Endothelial cell of umbilical vein (primary cell): ENCODE results near the gene TSPEAR. TPM values are rescaled to one million over a fixed set of nuclear protein-coding genes. Genes with fewer than 3 reads are reported as not detected.

ENCODE experiments used
- BruUV-seq: library from RNA; stranded (reverse); fragments of 400-500 nt; replicated peaks from 2 replicates; lab custom pipeline; 2021; lab: Mats Ljungman, UMichigan
- CTCF ChIA-PET: fragments of 300-600, 350-600 bp; sonication (Branson Sonifier 250); formaldehyde crosslinking; loops from one replicate; lab custom pipeline; 2021; ENCODE audit warnings: antibody characterized with exemption, inconsistent platforms; lab: Charles Lee
- POLR2A ChIA-PET: fragments of 300-600, 350-600 bp; sonication (Branson Sonifier 250); formaldehyde crosslinking; loops from one replicate; lab custom pipeline; 2021; ENCODE audit warnings: antibody characterized with exemption, inconsistent platforms; lab: Charles Lee
- DNase-seq: peaks from one replicate; pipeline ENCODE4 v3.0.0-alpha.2; 2011; ENCODE audit warnings: low read depth, low spot score
- FAIRE-seq: peaks from 2 replicates; lab custom pipeline; 2011; peaks lifted over from hg19 to GRCh38; lab: Jason Lieb, UNC
- H2AFZ ChIP-seq: 2 replicates; pipeline ENCODE4 v1.6.0; 2012; ENCODE audit warnings: low read depth, low read length, control low read depth, inconsistent platforms
- H3K27ac ChIP-seq: 2 replicates; pipeline ENCODE4 v1.5.1; 2011; ENCODE audit warnings: low read depth, mild to moderate bottlenecking, control low read depth, low read length, moderate library complexity; ENCODE audit not compliant: insufficient read depth
- H3K27me3 ChIP-seq, 2 experiments: 2 replicates each; pipeline versions ENCODE4 v1.6.0 to v1.6.1; 2011; ENCODE audit warnings: low read length in 2 of 2, mixed read lengths in 1 of 2; ENCODE audit not compliant: control insufficient read depth in 2 of 2, insufficient read depth in 2 of 2
- H3K36me3 ChIP-seq, 2 experiments: 2 replicates in 1 of 2; 3 replicates in 1 of 2; pipeline ENCODE4 v1.5.1; 2011; ENCODE audit warnings: low read length in 2 of 2, mild to moderate bottlenecking in 1 of 2, moderate library complexity in 1 of 2; ENCODE audit not compliant: control insufficient read depth in 2 of 2, insufficient read depth in 2 of 2; ENCODE audit errors: extremely low read depth in 1 of 2
- H3K4me1 ChIP-seq: 3 replicates; pipeline ENCODE4 v1.5.1; 2011; ENCODE audit warnings: mild to moderate bottlenecking, low read length; ENCODE audit not compliant: control insufficient read depth, insufficient read depth; ENCODE audit errors: extremely low read depth
- H3K4me2 ChIP-seq: 2 replicates; pipeline ENCODE4 v1.6.1; 2011; ENCODE audit warnings: low read length, control low read depth, mixed read lengths; ENCODE audit not compliant: insufficient read depth
- H3K4me3 ChIP-seq, 3 experiments: fragments of 200-600 bp in 1 of 3; sonication (generic), shearing (Covaris generic) in 1 of 3; replicated peaks in 1 of 3; 2 replicates each; pipeline ENCODE4 v1.5.1; 2011 to 2016; ENCODE audit warnings: control low read depth in 3 of 3, low read length in 3 of 3, mild to moderate bottlenecking in 2 of 3, inconsistent platforms in 1 of 3, low read depth in 1 of 3, moderate library complexity in 1 of 3; ENCODE audit not compliant: insufficient read depth in 1 of 3
- H3K79me2 ChIP-seq: 2 replicates; pipeline ENCODE4 v1.6.0; 2012; ENCODE audit warnings: low read length, inconsistent platforms; ENCODE audit not compliant: control insufficient read depth, insufficient read depth
- H3K9ac ChIP-seq: replicated peaks from 2 replicates; pipeline ENCODE3; 2011; ENCODE audit warnings: low read length, control low read depth; ENCODE audit not compliant: insufficient read depth; ENCODE audit errors: extremely low read depth
- H3K9me1 ChIP-seq: replicated peaks from 3 replicates; pipeline ENCODE4 v1.6.0; 2011; ENCODE audit warnings: mild to moderate bottlenecking, low read length; ENCODE audit not compliant: control insufficient read depth, insufficient read depth; ENCODE audit errors: extremely low read depth
- H3K9me3 ChIP-seq: replicated peaks from 2 replicates; pipeline ENCODE4 v1.5.1; 2012; ENCODE audit warnings: low read length, inconsistent platforms; ENCODE audit not compliant: control insufficient read depth, insufficient read depth
- H4K20me1 ChIP-seq: replicated peaks from 2 replicates; pipeline ENCODE3; 2011; ENCODE audit warnings: mild to moderate bottlenecking, low read length; ENCODE audit not compliant: control insufficient read depth, insufficient read depth; ENCODE audit errors: extremely low read depth
- EZH2 ChIP-seq: IDR thresholded peaks from 2 replicates; pipeline ENCODE4 v1.6.1; 2012; ENCODE audit warnings: borderline replicate concordance, low read depth, mild to moderate bottlenecking, moderate library complexity, low read length, inconsistent platforms; ENCODE audit not compliant: severe bottlenecking
- FOS ChIP-seq: IDR thresholded peaks from 2 replicates; pipeline ENCODE4 v1.6.1; 2011; ENCODE audit warnings: mild to moderate bottlenecking, low read length, moderate library complexity, borderline replicate concordance; ENCODE audit not compliant: insufficient read depth
- GATA2 ChIP-seq: IDR thresholded peaks from 2 replicates; pipeline ENCODE4 v1.7.0; 2011; ENCODE audit warnings: low read depth, mild to moderate bottlenecking, moderate library complexity, mixed read lengths, low read length; ENCODE audit not compliant: insufficient read length, insufficient read depth
- JUN ChIP-seq: IDR thresholded peaks from 2 replicates; pipeline ENCODE4 v1.6.1; 2011; ENCODE audit warnings: borderline replicate concordance, low read depth; ENCODE audit not compliant: insufficient read length, insufficient read depth
- MAX ChIP-seq: IDR thresholded peaks from 2 replicates; pipeline ENCODE4 v1.6.1; 2011; ENCODE audit not compliant: insufficient read depth, insufficient read length
- MYC ChIP-seq: IDR thresholded peaks from one replicate; pipeline ENCODE4 v1.6.1; 2011; ENCODE audit warnings: mild to moderate bottlenecking, low read depth, low read length
- POLR2A ChIP-seq: IDR thresholded peaks from 2 replicates; pipeline ENCODE4 v1.6.1; 2012; ENCODE audit warnings: low read depth, mild to moderate bottlenecking, control low read depth, low read length
- POLR2AphosphoS5 ChIP-seq: IDR thresholded peaks from 2 replicates; pipeline ENCODE4 v1.6.1; 2012; ENCODE audit warnings: low read depth, mild to moderate bottlenecking, control low read depth, low read length, moderate library complexity; ENCODE audit not compliant: insufficient read depth
- dilution Hi-C: fragments of 300-500 bp; cut with MboI; formaldehyde crosslinking; loops from one replicate; pipeline ENCODE4 v1.15.0; 2019; ENCODE audit warnings: low sequenced_read_pairs; ENCODE audit not compliant: extremely low pct_ligation_motif_present
- intact Hi-C: fragments of 100-400 bp; cut with micrococcal nuclease; formaldehyde crosslinking; loops from one replicate; pipeline ENCODE4 v1.10.0; 2022
- polyA plus RNA-seq, 4 experiments: library from polyadenylated mRNA; depleted of rRNA in 3 of 4; stranded (reverse) in 3 of 4; unstranded in 1 of 4; fragments of >200 nt; gene quantifications; 2 replicates each; pipeline versions ENCODE4 v1.2.1 to v1.2.3, GENCODE V29; 2011 to 2012; ENCODE audit warnings: missing spikeins in 1 of 4
- total RNA-seq: library from RNA; stranded (reverse); gene quantifications from 2 replicates; pipeline ENCODE4 v1.2.3, GENCODE V29; 2021
- TF ChIP-seq, protein P1 (sequence below), 2 donors: IDR thresholded peaks; 1 replicate in 1 of 2; 2 replicates in 1 of 2; pipeline ENCODE4 v1.5.1; 2011; ENCODE audit warnings: low read length in 2 of 2, mild to moderate bottlenecking in 2 of 2, moderate library complexity in 2 of 2, control low read depth in 1 of 2, inconsistent platforms in 1 of 2, low read depth in 1 of 2; ENCODE audit not compliant: insufficient read depth in 1 of 2; ENCODE audit errors: extremely low read depth in 1 of 2

Gene TSPEAR
- total and polyA plus RNA-seq, 2 donors (not counting 3 experiments of a cell fraction or from before 2014, with no cell fraction given), result 0.01 TPM; not detected in 1

- BruUV-seq, result no TSS peak
- H3K4me3 ChIP-seq, result no peak overlapping the region
- no peak overlapping the region for H2AFZ ChIP-seq
- H3K27ac ChIP-seq, result no peak overlapping the region
- no peaks in the 10 kb centered on the region for H3K9me1 ChIP-seq
- DNase-seq, result no peak
- CTCF ChIA-PET, result no interaction called here
- H3K4me1 ChIP-seq, result no peaks in the 10 kb centered on the region
- no peak overlapping the region for H3K9ac ChIP-seq
- intact Hi-C loops, result no loop called here
- POLR2A ChIA-PET, result no interaction called here
- no peak for FAIRE-seq
- no peaks in the 10 kb centered on the region for H3K36me3 ChIP-seq
- H4K20me1 ChIP-seq, result no peaks in the 10 kb centered on the region
- dilution Hi-C loops, result no loop called here
- no peaks in the 10 kb centered on the region for H3K27me3 ChIP-seq
- H3K4me2 ChIP-seq, result no peak overlapping the region
- peaks cover 5% of the 10 kb centered on the region for H3K9me3 ChIP-seq
- no peaks in the 10 kb centered on the region for H3K79me2 ChIP-seq
- no peak for TF ChIP-seq POLR2AphosphoS5
- TF ChIP-seq GATA2, result no peak
- TF ChIP-seq JUN, result no peak
- TF ChIP-seq POLR2A, result no peak
- TF ChIP-seq MYC, result no peak
- TF ChIP-seq, protein P1, sequence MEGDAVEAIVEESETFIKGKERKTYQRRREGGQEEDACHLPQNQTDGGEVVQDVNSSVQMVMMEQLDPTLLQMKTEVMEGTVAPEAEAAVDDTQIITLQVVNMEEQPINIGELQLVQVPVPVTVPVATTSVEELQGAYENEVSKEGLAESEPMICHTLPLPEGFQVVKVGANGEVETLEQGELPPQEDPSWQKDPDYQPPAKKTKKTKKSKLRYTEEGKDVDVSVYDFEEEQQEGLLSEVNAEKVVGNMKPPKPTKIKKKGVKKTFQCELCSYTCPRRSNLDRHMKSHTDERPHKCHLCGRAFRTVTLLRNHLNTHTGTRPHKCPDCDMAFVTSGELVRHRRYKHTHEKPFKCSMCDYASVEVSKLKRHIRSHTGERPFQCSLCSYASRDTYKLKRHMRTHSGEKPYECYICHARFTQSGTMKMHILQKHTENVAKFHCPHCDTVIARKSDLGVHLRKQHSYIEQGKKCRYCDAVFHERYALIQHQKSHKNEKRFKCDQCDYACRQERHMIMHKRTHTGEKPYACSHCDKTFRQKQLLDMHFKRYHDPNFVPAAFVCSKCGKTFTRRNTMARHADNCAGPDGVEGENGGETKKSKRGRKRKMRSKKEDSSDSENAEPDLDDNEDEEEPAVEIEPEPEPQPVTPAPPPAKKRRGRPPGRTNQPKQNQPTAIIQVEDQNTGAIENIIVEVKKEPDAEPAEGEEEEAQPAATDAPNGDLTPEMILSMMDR (IDR thresholded peaks at IDR 0.05; ENCODE audit: extremely low read depth in 1 of 2, insufficient read depth in 1 of 2, low read depth in 1 of 2, low read length in 2 of 2), result no peak
- TF ChIP-seq EZH2, result no peak
- TF ChIP-seq MAX, result no peak
- no peak for TF ChIP-seq FOS
These were observed 98.6 kb downstream of the TSPEAR start for GRCh38 chr21:44612669-44613229.
